Left lung (tissue), 10 donors: Measurements from ENCODE around the gene DENND1A. TPM values are rescaled to one million over a fixed set of nuclear protein-coding genes. Genes with fewer than 3 reads are reported as not detected.

Source experiments
- ATAC-seq: fragments of 200-7000 bp; cut with Tn5 transposase; one replicate; pipeline ENCODE4 v1.9.1; 2020; ENCODE audit warnings: moderate library complexity
- DNase-seq, 4 donors: peaks; one replicate each; pipeline ENCODE4 v3.0.0-alpha.2; 2013 to 2020
- H3K27ac ChIP-seq, 2 donors: fragments of 200-600 bp; sonication (generic) in 1 of 2; one replicate each; pipeline versions ENCODE4 v1.5.0 to v1.8.0; 2020 to 2021
- H3K27me3 ChIP-seq, 2 donors: fragments of 200-600 bp; sonication (generic) in 1 of 2; one replicate each; pipeline versions ENCODE4 v1.5.0 to v1.8.0; 2020 to 2021
- H3K36me3 ChIP-seq, 2 donors: fragments of 200-600 bp; sonication (generic) in 1 of 2; one replicate each; pipeline versions ENCODE4 v1.5.0 to v1.8.0; 2020 to 2021
- H3K4me1 ChIP-seq, 2 donors: fragments of 200-600 bp; one replicate each; pipeline ENCODE4 v1.8.0; 2021
- H3K4me3 ChIP-seq, 2 donors: fragments of 200-600 bp; sonication (generic) in 1 of 2; one replicate each; pipeline versions ENCODE4 v1.5.0 to v1.8.0; 2020 to 2021; ENCODE audit warnings: mild to moderate bottlenecking in 1 of 2
- H3K9me3 ChIP-seq, 2 donors: fragments of 200-600 bp; sonication (generic) in 1 of 2; one replicate each; pipeline versions ENCODE4 v1.5.0 to v1.8.0; 2020 to 2021
- intact Hi-C, 2 donors: fragments of 100-400 bp; cut with DNase I; formaldehyde crosslinking; loops; one replicate each; pipeline versions ENCODE4 v1.11.2 to v1.14.2; 2022
- polyA plus RNA-seq, 6 donors: library from polyadenylated mRNA; unstranded; fragments of 120-200 nt; gene quantifications; one replicate each; pipeline ENCODE4 v1.2.1, GENCODE V29; 2013; ENCODE audit not compliant: insufficient read length in 6 of 6
- total RNA-seq, 2 donors: library from RNA; stranded (reverse); fragmentation: NEBNext Ultra II Directional; extraction: Animal tissue kit (Norgen Biotek cat#: 25700); gene quantifications; one replicate each; pipeline ENCODE4 v1.2.1, GENCODE V29; 2021
- TF ChIP-seq, protein P1 (sequence below), 2 donors: fragments of 200-600 bp; sonication (generic) in 1 of 2; IDR thresholded peaks; one replicate each; pipeline versions ENCODE4 v1.5.0 to v1.8.0; 2021; ENCODE audit warnings: antibody characterized with exemption in 2 of 2
- donor health status: DM: no; HTN: yes; CAD: no.
- donor health status: DM: no; HTN: no; CAD: no.

DENND1A gene
- total and polyA plus RNA-seq, 8 donors = 8.3 to 23.2 (median 9.7) TPM

DNA sequence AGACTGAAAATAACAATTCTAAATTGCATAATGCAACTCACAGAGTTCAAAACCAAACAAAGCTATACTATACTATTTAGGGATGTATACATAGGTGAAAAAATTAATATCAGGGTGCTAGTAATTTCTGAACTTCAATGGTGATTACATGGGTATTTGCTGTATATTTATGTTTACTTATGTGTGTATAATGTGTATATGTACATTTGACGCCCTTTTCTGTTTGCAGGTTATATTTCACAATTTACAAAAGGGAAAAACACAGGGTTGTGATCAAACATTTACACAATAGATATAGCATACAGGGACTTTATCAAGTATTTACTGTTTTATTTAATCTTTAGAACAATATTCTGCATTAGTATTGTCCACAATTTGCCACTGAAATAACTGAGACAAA is 184.0 kb downstream of the DENND1A start:
- Histone ChIP-seq H3K4me3 (no peak overlapping the region), H3K36me3 (no peaks in the 10 kb centered on the region), H3K27me3 (no peaks in the 10 kb centered on the region), H3K9me3 (no peaks in the 10 kb centered on the region), H3K4me1 (peaks cover 0 to 21% of the 10 kb centered on the region in 2 donors), H3K27ac (no peak overlapping the region)
- intact Hi-C loops = no loop called here
- ATAC-seq (no peak), DNase-seq (no peak)
- TF ChIP-seq, protein P1, sequence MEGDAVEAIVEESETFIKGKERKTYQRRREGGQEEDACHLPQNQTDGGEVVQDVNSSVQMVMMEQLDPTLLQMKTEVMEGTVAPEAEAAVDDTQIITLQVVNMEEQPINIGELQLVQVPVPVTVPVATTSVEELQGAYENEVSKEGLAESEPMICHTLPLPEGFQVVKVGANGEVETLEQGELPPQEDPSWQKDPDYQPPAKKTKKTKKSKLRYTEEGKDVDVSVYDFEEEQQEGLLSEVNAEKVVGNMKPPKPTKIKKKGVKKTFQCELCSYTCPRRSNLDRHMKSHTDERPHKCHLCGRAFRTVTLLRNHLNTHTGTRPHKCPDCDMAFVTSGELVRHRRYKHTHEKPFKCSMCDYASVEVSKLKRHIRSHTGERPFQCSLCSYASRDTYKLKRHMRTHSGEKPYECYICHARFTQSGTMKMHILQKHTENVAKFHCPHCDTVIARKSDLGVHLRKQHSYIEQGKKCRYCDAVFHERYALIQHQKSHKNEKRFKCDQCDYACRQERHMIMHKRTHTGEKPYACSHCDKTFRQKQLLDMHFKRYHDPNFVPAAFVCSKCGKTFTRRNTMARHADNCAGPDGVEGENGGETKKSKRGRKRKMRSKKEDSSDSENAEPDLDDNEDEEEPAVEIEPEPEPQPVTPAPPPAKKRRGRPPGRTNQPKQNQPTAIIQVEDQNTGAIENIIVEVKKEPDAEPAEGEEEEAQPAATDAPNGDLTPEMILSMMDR (IDR thresholded peaks at IDR 0.05) = no peak

DNA sequence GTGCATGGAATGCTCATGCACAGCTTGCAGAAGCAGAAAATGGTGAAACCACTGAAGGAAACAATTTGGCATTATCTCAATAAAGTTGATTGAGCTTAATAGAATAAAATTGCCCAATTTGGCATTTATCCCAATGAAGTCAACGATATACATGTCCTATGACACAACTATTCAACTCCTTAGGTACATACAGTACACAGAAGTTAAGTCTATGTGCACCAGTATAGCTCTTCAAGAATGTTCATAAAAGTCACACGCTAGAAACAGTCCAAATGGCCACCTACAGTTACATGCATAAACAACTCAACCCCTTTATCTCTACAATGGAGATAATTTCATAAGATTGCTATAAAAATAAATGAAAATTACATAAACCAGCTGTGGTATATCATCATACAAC is 184.5 kb downstream of the DENND1A start:
- Histone ChIP-seq H3K4me3 (no peak overlapping the region), H3K27ac (no peak overlapping the region), H3K27me3 (no peaks in the 10 kb centered on the region), H3K36me3 (no peaks in the 10 kb centered on the region), H3K9me3 (no peaks in the 10 kb centered on the region), H3K4me1 (peaks cover 0 to 23% of the 10 kb centered on the region in 2 donors)
- ATAC-seq (no peak), DNase-seq (peak in 2 of 4 donors; percentile 22 to 25)
- TF ChIP-seq, protein P1 (IDR thresholded peaks at IDR 0.05) = no peak
- intact Hi-C loops = no loop called here

GRCh38 chr9:123743737-123744136 is 186.2 kb downstream of the DENND1A start:
- no peak overlapping the region for H3K4me3 ChIP-seq
- ATAC-seq = no peak
- no peak for DNase-seq
- H3K36me3 ChIP-seq = no peaks in the 10 kb centered on the region
- intact Hi-C loops = no loop called here
- peaks cover 0 to 18% of the 10 kb centered on the region in 2 donors for H3K4me1 ChIP-seq
- H3K27ac ChIP-seq = no peak overlapping the region
- no peaks in the 10 kb centered on the region for H3K27me3 ChIP-seq
- no peaks in the 10 kb centered on the region for H3K9me3 ChIP-seq
- TF ChIP-seq, protein P1 (IDR thresholded peaks at IDR 0.05) = no peak

DNA sequence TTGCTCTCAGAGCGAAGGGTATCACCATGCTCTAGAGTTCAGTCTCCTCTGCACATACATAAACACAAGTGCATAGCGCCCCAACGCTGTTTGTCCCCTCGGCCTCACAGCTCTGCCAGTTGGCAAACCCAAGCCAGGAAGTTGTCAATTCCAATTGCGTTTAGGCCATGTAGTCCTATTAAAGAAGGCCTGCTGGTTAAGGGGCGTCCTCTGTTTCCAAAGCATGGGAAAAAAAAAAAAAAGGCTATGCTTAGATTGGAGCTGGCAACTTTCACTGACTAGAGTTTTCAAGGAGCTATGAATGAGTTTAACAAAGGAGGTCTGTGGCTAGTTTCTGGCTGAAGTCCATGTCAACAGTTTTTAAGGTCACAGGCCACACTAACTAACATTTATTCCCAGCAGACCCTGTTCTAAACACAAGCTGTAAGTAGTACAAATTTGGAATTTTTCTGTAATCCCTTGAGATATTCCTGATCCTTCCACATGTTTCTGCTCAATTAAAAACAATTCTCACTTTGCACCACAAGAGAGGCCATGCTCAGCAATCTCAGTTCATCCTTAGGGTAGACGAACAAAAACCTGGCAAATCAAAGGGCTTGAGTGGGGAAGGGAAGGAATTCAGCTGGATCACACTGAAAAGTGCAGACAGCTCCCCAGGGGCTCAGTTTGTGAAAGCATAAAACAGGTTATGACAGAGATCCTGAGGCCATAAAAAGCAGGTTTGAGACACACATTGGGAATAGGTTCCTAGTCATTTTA is 187.7 kb downstream of the DENND1A start:
- ATAC-seq (peak; percentile 53), DNase-seq (peak in 2 of 4 donors; percentile 68 to 75)
- Histone ChIP-seq H3K27me3 (no peaks in the 10 kb centered on the region), H3K27ac (peak overlapping the region in 1 of 2 donors; percentile 3), H3K4me1 (peaks cover 0 to 18% of the 10 kb centered on the region in 2 donors), H3K36me3 (no peaks in the 10 kb centered on the region), H3K4me3 (no peak overlapping the region), H3K9me3 (no peaks in the 10 kb centered on the region)
- TF ChIP-seq, protein P1 (IDR thresholded peaks at IDR 0.05) = no peak
- intact Hi-C loops = no loop called here

DNA sequence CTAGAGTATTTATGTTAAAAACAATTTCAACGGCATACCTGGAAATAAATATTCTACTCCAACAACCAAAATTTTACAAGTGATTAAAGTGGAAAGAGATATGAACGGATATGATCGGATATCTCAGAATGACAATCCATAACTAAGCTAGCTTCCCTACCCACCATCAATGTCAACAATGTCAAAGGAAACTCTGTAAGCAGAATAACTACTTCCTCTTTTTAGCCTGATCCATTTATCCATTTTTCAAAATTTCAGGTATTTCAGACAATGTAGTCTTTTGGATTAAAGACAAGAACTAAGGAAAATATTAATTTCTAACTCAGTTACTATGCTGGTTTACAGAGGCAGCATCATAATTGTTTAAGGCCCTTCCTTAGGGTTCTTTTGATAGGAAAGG is 188.7 kb downstream of the DENND1A start:
- Histone ChIP-seq H3K9me3 (no peaks in the 10 kb centered on the region), H3K36me3 (no peaks in the 10 kb centered on the region), H3K4me1 (peaks cover 0 to 18% of the 10 kb centered on the region in 2 donors), H3K27me3 (no peaks in the 10 kb centered on the region), H3K27ac (peak overlapping the region in 1 of 2 donors; percentile 3), H3K4me3 (no peak overlapping the region)
- DNase-seq (no peak), ATAC-seq (no peak)
- intact Hi-C loops = no loop called here
- TF ChIP-seq, protein P1 (IDR thresholded peaks at IDR 0.05) = no peak
